ENCODE measurements around the gene DDX24. TPM values are rescaled to one million over a fixed set of nuclear protein-coding genes. Genes with fewer than 3 reads are reported as not detected.

DDX24 gene
- total and polyA plus RNA-seq, 2 donors (not counting 1 experiment from before 2014, with no cell fraction given), result 143 to 192 TPM

DNA sequence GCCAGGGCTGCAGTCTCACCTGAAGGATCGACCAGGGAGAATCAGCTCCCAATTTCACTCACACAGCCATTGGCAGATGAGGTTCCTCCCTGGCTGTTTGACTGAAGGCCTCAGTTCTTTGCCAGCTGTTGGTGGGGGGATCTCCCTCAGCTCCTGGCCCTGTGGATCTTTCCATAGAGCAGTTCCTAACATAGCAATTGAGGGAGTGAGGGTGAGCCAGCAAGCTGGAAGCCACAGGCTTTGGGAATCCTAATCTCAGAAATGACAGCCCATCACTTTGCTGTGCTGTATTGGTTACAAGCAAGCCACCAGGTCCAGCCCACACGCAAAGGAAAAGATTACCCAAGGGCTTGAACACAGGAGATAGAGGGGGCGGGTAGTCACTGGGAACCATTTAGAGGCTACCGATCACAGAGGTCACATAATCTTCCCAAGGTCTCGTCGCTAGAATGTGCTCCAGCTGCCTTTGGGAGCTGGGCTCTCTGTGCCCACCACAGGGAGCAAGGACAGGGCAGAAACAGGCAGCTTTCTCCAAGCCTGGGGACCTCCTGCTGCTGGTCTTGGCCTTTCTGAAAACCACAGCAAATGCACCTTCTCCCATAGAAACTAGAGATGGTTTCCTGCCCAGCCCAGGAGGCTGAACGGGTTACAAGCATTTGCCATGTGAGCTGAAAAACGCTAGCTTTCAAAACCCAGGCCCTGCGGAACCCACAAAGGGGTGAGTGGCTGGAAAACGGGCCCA lies 59.4 kb downstream of the DDX24 start:
- no peak overlapping the region for H3K27ac ChIP-seq (ENCODE audit: insufficient read depth, low read length)

DNA sequence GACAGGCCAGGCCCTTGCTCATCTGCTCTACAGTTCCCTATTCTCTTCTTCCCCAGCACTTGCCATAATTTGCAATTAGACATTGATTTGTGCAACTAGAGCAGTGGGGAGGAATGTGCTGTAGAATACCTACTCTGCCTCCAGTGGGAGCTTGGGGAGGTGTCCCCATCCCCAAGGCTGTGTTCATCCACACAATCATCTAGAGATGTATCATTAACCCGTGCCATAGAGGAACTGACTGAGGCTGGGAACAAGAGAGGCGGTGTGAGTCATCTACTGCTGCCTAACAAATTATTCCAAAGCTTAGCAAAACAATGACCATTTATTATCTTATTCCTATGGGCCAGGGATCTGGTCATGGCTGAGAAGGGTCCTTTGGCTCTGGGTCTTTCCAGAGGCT lies 60.0 kb downstream of the DDX24 start:
- peaks cover 5% of the 10 kb centered on the region for H3K27me3 ChIP-seq (ENCODE audit: control insufficient read depth, insufficient read depth, low read length)
- H4K20me1 ChIP-seq (ENCODE audit: control insufficient read depth, extremely low read depth, insufficient read depth, low read length), result no peaks in the 10 kb centered on the region
- no peaks in the 10 kb centered on the region for H3K4me1 ChIP-seq (ENCODE audit: control insufficient read depth, extremely low read depth, insufficient read depth, low read length)
- no peak for TF ChIP-seq EZH2 (IDR thresholded peaks at IDR 0.05; ENCODE audit: low read length, missing control alignments)
- TF ChIP-seq, protein P1, sequence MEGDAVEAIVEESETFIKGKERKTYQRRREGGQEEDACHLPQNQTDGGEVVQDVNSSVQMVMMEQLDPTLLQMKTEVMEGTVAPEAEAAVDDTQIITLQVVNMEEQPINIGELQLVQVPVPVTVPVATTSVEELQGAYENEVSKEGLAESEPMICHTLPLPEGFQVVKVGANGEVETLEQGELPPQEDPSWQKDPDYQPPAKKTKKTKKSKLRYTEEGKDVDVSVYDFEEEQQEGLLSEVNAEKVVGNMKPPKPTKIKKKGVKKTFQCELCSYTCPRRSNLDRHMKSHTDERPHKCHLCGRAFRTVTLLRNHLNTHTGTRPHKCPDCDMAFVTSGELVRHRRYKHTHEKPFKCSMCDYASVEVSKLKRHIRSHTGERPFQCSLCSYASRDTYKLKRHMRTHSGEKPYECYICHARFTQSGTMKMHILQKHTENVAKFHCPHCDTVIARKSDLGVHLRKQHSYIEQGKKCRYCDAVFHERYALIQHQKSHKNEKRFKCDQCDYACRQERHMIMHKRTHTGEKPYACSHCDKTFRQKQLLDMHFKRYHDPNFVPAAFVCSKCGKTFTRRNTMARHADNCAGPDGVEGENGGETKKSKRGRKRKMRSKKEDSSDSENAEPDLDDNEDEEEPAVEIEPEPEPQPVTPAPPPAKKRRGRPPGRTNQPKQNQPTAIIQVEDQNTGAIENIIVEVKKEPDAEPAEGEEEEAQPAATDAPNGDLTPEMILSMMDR (conservative IDR thresholded peaks at IDR 0.05 in 1 of 2, IDR thresholded peaks at IDR 0.05 in 1 of 2; ENCODE audit: low read depth in 1 of 2, low read length in 2 of 2), result no peak
- H3K27ac ChIP-seq (ENCODE audit: insufficient read depth, low read length), result no peak overlapping the region
- no peaks in the 10 kb centered on the region for H3K79me2 ChIP-seq (ENCODE audit: control insufficient read depth, insufficient read depth, low read length)
- no peak overlapping the region for H2AFZ ChIP-seq (ENCODE audit: low read length)
- no peaks in the 10 kb centered on the region for H3K9me3 ChIP-seq (ENCODE audit: control insufficient read depth, insufficient read depth, low read depth, low read length)
- no peaks in the 10 kb centered on the region for H3K36me3 ChIP-seq (ENCODE audit: control insufficient read depth, insufficient read depth, low read length)
- H3K4me2 ChIP-seq (ENCODE audit: extremely low read depth, insufficient read depth, low read length), result no peak overlapping the region
- no peak overlapping the region for H3K4me3 ChIP-seq (replicated peaks in 1 of 4; ENCODE audit: control extremely low read depth in 1 of 4, insufficient read depth in 1 of 4, low read depth in 3 of 4, low read length in 4 of 4)
- no peak overlapping the region for H3K9ac ChIP-seq (ENCODE audit: insufficient read depth, low read length)
- DNase-seq (ENCODE audit: low read depth in 2 of 2), result peak in 1 of 2 donors; percentile 67

More for the DNA sequence above, 59.4 kb downstream of the DDX24 start:
- H3K79me2 ChIP-seq (ENCODE audit: control insufficient read depth, insufficient read depth, low read length), result no peaks in the 10 kb centered on the region
- peaks cover 3% of the 10 kb centered on the region for H3K27me3 ChIP-seq (ENCODE audit: control insufficient read depth, insufficient read depth, low read length)
- no peaks in the 10 kb centered on the region for H3K36me3 ChIP-seq (ENCODE audit: control insufficient read depth, insufficient read depth, low read length)
- H3K4me2 ChIP-seq (ENCODE audit: extremely low read depth, insufficient read depth, low read length), result no peak overlapping the region
- no peak for TF ChIP-seq EZH2 (IDR thresholded peaks at IDR 0.05; ENCODE audit: low read length, missing control alignments)
- TF ChIP-seq, protein P1 (conservative IDR thresholded peaks at IDR 0.05 in 1 of 2, IDR thresholded peaks at IDR 0.05 in 1 of 2; ENCODE audit: low read depth in 1 of 2, low read length in 2 of 2), result no peak
- H3K9me3 ChIP-seq (ENCODE audit: control insufficient read depth, insufficient read depth, low read depth, low read length), result no peaks in the 10 kb centered on the region
- H3K9ac ChIP-seq (ENCODE audit: insufficient read depth, low read length), result no peak overlapping the region
- H2AFZ ChIP-seq (ENCODE audit: low read length), result no peak overlapping the region
- H3K4me3 ChIP-seq (replicated peaks in 1 of 4; ENCODE audit: control extremely low read depth in 1 of 4, insufficient read depth in 1 of 4, low read depth in 3 of 4, low read length in 4 of 4), result no peak overlapping the region
- no peaks in the 10 kb centered on the region for H3K4me1 ChIP-seq (ENCODE audit: control insufficient read depth, extremely low read depth, insufficient read depth, low read length)
- H4K20me1 ChIP-seq (ENCODE audit: control insufficient read depth, extremely low read depth, insufficient read depth, low read length), result no peaks in the 10 kb centered on the region
- DNase-seq (ENCODE audit: low read depth in 2 of 2), result peak in 1 of 2 donors; percentile 23

DNA sequence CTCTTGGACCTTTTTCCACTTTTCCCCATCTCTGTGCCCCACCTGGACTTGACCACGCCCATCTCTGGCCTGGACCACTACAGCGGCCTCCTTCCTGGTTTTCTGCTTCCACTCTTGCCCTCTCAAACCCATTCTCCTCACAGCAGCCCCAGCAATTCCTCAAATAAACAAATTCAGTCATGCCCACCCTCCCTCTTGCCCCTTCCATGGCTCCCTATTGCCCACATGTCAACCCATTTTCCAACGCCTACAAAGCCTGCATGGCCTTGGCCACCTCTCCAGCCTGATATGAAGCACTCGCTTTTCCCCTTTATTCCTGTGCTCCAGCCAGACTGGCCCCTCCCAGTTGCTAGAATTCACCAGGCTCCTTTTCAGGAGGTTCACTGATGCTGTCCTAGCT lies 60.7 kb downstream of the DDX24 start:
- TF ChIP-seq EZH2 (IDR thresholded peaks at IDR 0.05; ENCODE audit: low read length, missing control alignments), result no peak
- TF ChIP-seq, protein P1 (conservative IDR thresholded peaks at IDR 0.05 in 1 of 2, IDR thresholded peaks at IDR 0.05 in 1 of 2; ENCODE audit: low read depth in 1 of 2, low read length in 2 of 2), result no peak
- H3K9ac ChIP-seq (ENCODE audit: insufficient read depth, low read length), result no peak overlapping the region
- no peak overlapping the region for H3K4me3 ChIP-seq (replicated peaks in 1 of 4; ENCODE audit: control extremely low read depth in 1 of 4, insufficient read depth in 1 of 4, low read depth in 3 of 4, low read length in 4 of 4)
- peaks cover 5% of the 10 kb centered on the region for H3K27me3 ChIP-seq (ENCODE audit: control insufficient read depth, insufficient read depth, low read length)
- H3K27ac ChIP-seq (ENCODE audit: insufficient read depth, low read length), result no peak overlapping the region
- no peaks in the 10 kb centered on the region for H3K4me1 ChIP-seq (ENCODE audit: control insufficient read depth, extremely low read depth, insufficient read depth, low read length)
- H4K20me1 ChIP-seq (ENCODE audit: control insufficient read depth, extremely low read depth, insufficient read depth, low read length), result no peaks in the 10 kb centered on the region
- no peaks in the 10 kb centered on the region for H3K79me2 ChIP-seq (ENCODE audit: control insufficient read depth, insufficient read depth, low read length)
- H3K36me3 ChIP-seq (ENCODE audit: control insufficient read depth, insufficient read depth, low read length), result no peaks in the 10 kb centered on the region
- H3K9me3 ChIP-seq (ENCODE audit: control insufficient read depth, insufficient read depth, low read depth, low read length), result no peaks in the 10 kb centered on the region
- H2AFZ ChIP-seq (ENCODE audit: low read length), result no peak overlapping the region
- no peak for DNase-seq (ENCODE audit: low read depth in 2 of 2)
- no peak overlapping the region for H3K4me2 ChIP-seq (ENCODE audit: extremely low read depth, insufficient read depth, low read length)

Data from fibroblast of lung (primary cell).